ENCODE data around the gene SHC2.

DNA sequence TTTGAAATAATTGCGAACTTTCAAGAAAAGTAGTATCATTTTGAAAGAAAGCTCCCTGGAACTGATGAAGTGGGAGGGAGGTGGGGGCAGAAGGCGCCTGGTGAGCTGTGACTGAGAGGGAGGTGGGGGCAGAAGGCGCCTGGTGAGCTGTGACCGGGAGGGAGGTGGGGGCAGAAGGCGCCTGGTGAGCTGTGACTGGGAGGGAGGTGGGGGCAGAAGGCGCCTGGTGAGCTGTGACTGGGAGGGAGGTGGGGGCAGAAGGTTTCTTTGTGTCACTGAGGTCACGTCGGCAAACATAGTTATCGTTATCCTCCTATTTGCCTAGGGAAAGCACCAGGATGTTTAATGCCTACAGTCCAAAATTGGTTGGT, 76.0 kb downstream of the SHC2 start:
- TF ChIP-seq TARDBP (IDR thresholded peaks at IDR 0.05), result no peak
- no peak for TF ChIP-seq SP1 (IDR thresholded peaks at IDR 0.05)
- no peak for TF ChIP-seq ELF4 (IDR thresholded peaks at IDR 0.05)
- no peak for TF ChIP-seq ZNF384 (IDR thresholded peaks at IDR 0.05)
- no peak for TF ChIP-seq FOXK2 (IDR thresholded peaks at IDR 0.05)
- TF ChIP-seq BHLHE40 (IDR thresholded peaks at IDR 0.05; ENCODE audit: borderline replicate concordance), result no peak
- TF ChIP-seq, protein P1, sequence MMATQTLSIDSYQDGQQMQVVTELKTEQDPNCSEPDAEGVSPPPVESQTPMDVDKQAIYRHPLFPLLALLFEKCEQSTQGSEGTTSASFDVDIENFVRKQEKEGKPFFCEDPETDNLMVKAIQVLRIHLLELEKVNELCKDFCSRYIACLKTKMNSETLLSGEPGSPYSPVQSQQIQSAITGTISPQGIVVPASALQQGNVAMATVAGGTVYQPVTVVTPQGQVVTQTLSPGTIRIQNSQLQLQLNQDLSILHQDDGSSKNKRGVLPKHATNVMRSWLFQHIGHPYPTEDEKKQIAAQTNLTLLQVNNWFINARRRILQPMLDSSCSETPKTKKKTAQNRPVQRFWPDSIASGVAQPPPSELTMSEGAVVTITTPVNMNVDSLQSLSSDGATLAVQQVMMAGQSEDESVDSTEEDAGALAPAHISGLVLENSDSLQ (IDR thresholded peaks at IDR 0.05), result no peak
- TF ChIP-seq HDGF (IDR thresholded peaks at IDR 0.05; ENCODE audit: borderline replicate concordance), result no peak
- TF ChIP-seq SUZ12 (IDR thresholded peaks at IDR 0.05), result no peak
